LNCaP clone FGC (cell line): ENCODE data around the gene CCDC188.

ENCODE experiments used
- DNase-seq: peaks from one replicate; pipeline ENCODE4 v3.0.0-alpha.2; 2011; ENCODE audit warnings: low read depth
- H3K4me3 ChIP-seq: 2 replicates; pipeline ENCODE4 v1.5.1; 2011; ENCODE audit warnings: mild to moderate bottlenecking, low read depth, low read length, control low read depth
- CTCF ChIP-seq: IDR thresholded peaks from 2 replicates; pipeline ENCODE4 v1.5.1; 2012; ENCODE audit warnings: mild to moderate bottlenecking; ENCODE audit not compliant: control insufficient read depth, insufficient read depth; ENCODE audit errors: extremely low read depth

The CCDC188 gene

GRCh38 chr22:20132686-20133246, 18.1 kb downstream of the CCDC188 start:
- DNase-seq: no peak
- no peak for TF ChIP-seq CTCF
- peak overlapping the region; percentile 77 for H3K4me3 ChIP-seq

GRCh38 chr22:20131859-20132685, 18.8 kb downstream of the CCDC188 start:
- DNase-seq: no peak
- TF ChIP-seq CTCF: no peak
- peak overlapping the region; percentile 77 for H3K4me3 ChIP-seq

GRCh38 chr22:20131597-20131858, 19.3 kb downstream of the CCDC188 start, which contains the start of gene ZDHHC8:
Gene ZDHHC8, plus strand, starts transcription at chr22:20131804. Its CDS starts 144 bp downstream, at chr22:20131948.
- H3K4me3 ChIP-seq: peak within 1 kb of the TSS; percentile 77
- no peak for TF ChIP-seq CTCF
- DNase-seq: no peak

GRCh38 chr22:20130731-20131596, 19.9 kb downstream of the CCDC188 start:
- no peak for DNase-seq
- TF ChIP-seq CTCF: no peak
- peak overlapping the region; percentile 72 for H3K4me3 ChIP-seq

- peak; percentile 48 for TF ChIP-seq CTCF
- no peak overlapping the region for H3K4me3 ChIP-seq
- no peak for DNase-seq
Observed at GRCh38 chr22:20130319-20130718, 20.5 kb downstream of the CCDC188 start.

GRCh38 chr22:20129747-20130014, 21.2 kb downstream of the CCDC188 start:
- no peak overlapping the region for H3K4me3 ChIP-seq
- no peak for DNase-seq
- no peak for TF ChIP-seq CTCF
